HG03103 (cell line): ENCODE data around the gene TMEM17.
A peak's percentile ranks its signal among the peaks of the same experiment; 100 is the strongest.

ENCODE experiments used
- ATAC-seq: cut with Tn5 transposase; IDR thresholded peaks from one replicate; pipeline ENCODE4 v1.9.1; 2021; ENCODE audit warnings: low read depth; ENCODE audit not compliant: unreplicated experiment

The TMEM17 gene

GRCh38 chr2:62458206-62458641, 47.8 kb downstream of the TMEM17 start:
- ATAC-seq: no peak

DNA sequence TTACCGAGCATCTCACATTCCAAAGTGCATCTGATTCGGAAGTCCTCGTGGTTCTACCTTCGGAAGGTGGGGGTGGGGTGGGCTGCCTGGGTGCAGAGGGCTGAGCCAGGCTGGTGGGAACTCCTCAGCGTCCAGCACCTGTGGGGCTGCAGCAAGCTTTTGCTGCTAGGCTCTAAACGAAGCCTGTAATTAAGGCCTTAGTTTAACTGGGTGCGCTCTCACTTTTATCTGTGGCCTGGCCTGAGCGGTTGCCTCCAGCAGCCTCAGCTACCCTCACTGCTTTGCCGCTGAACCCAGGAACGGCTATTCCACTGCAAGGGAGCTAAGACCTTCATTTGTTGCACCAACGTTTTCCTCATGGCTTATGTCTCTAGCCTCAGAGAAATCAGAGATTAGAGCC, 48.4 kb downstream of the TMEM17 start:
- no peak for ATAC-seq

DNA sequence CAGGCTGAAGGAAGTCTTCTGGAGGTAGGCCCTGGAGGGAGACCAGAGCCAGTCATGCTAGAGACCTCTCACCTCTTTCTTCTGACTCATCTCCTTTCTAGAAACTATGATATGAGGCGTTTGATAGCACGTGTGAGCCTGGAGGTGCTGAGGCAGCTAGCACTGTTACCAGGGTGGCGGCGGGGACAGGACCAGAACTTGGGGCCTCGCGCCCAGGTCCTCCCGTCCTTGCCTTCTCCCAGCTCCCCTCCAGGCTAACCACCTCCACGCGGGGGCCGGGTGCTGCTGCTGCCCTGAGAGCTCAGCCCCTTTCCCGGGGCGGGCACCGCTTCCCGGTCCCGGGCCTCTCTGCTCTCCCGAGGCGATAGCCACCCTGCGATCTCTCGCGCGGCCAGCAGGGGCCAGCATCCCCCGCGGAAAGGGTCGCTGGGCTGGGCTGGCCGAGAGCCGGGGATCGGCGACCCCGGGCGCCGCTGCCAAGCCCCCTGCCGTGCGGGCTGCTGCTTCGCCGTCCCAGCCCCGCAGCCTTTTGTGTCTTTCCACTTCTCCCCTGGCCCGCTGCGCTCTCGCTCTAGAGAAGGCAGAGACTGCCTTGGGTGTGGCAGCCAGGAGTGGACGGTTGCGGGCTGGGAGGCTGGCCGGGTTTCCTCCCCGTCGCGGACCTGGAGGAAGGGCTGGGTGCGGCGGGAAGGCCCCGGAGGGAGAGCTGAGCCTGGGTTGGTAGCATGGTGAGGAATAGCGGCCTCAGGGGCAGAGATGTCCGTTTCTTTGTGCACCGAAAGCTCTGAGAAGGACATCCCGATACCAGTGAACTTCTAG, 49.1 kb downstream of the TMEM17 start:
- peak; percentile 72 for ATAC-seq

DNA sequence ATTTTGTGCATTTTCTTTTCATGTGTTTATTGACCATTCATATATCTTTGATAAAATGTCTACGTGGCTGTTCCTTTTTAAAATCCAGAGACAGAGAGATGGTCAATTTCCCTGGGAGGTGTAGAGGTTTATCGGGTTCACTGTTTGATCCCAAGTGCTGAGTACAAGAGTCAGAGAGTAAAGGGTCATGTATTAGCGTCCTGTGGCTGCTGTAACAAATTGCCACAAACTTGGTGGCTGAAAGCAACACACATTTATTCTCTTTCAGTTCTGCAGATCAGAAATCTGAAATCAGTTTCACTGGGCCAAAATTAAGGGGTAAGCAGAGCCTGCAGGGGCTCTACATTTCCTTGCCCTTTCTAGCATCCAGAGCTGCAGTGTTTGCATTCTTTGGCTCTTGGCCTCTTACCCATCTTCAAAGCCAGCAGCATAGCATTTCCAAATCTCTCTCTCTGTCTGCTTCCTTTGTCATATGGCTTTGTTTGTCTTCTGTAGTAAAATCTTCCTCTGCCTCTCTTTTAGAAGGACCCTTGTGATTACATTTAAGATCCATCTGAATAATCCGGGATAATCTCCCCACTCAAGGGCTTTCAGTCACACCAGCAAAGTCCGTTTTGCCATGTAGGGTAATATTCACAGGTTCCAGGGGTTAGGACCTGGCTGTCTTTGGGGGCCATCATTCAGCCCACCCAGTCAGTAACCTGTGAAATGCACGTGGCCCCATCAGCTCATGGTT, 49.9 kb downstream of the TMEM17 start:
- no peak for ATAC-seq

DNA sequence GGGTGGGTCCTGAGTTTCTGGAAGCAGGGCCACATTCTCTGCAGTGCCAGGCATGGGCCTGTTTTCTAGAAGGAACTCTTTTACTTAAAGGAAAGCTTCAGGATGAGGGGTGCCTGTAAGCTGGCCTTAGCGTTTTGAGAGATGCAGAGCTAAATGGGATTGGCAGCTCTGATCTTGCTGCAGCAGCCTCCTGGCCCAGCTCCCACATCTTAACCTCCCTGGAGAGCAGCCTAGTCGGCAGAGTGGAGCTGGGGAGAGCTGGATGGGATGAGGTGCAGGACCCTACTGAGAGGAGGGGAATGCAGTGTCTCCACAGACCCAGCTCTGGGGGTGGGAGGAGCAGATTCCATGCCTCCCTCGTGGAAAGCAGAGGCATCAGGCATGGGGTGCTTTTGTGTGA, 52.0 kb downstream of the TMEM17 start:
- no peak for ATAC-seq

- no peak for ATAC-seq
These were observed 53.1 kb downstream of the TMEM17 start for GRCh38 chr2:62452701-62453454.

- ATAC-seq: no peak
These were observed 55.2 kb downstream of the TMEM17 start for GRCh38 chr2:62450716-62451191.
